ENCODE results near the gene ZNF629.

- TF ChIP-seq MXI1 (IDR thresholded peaks at IDR 0.05; ENCODE audit: low read depth, low read length) (no peak), RFX5 (IDR thresholded peaks at IDR 0.05; ENCODE audit: low read length) (no peak), EP300 (IDR thresholded peaks at IDR 0.05; ENCODE audit: borderline replicate concordance in 1 of 2, low read depth in 1 of 2, low read length in 1 of 2) (no peak), YY1 (IDR thresholded peaks at IDR 0.05; ENCODE audit: low read depth) (no peak), FOXM1 (IDR thresholded peaks at IDR 0.05; ENCODE audit: low read depth) (no peak), ELF1 (IDR thresholded peaks at IDR 0.05) (no peak), GABPA (IDR thresholded peaks at IDR 0.05; ENCODE audit: low read depth) (no peak), RXRA (IDR thresholded peaks at IDR 0.05; ENCODE audit: borderline replicate concordance, low read depth) (no peak), TAF1 (IDR thresholded peaks at IDR 0.05; ENCODE audit: borderline replicate concordance, low read depth, low read length) (no peak), FOXJ3 (CRISPR knock-in tag; IDR thresholded peaks at IDR 0.05) (no peak), JUND (IDR thresholded peaks at IDR 0.05) (no peak), POLR2AphosphoS5 (IDR thresholded peaks at IDR 0.05; ENCODE audit: low read depth, low read length) (no peak), SIN3A (IDR thresholded peaks at IDR 0.05; ENCODE audit: borderline replicate concordance, low read depth, low read length) (no peak)
- TF ChIP-seq, protein P1, sequence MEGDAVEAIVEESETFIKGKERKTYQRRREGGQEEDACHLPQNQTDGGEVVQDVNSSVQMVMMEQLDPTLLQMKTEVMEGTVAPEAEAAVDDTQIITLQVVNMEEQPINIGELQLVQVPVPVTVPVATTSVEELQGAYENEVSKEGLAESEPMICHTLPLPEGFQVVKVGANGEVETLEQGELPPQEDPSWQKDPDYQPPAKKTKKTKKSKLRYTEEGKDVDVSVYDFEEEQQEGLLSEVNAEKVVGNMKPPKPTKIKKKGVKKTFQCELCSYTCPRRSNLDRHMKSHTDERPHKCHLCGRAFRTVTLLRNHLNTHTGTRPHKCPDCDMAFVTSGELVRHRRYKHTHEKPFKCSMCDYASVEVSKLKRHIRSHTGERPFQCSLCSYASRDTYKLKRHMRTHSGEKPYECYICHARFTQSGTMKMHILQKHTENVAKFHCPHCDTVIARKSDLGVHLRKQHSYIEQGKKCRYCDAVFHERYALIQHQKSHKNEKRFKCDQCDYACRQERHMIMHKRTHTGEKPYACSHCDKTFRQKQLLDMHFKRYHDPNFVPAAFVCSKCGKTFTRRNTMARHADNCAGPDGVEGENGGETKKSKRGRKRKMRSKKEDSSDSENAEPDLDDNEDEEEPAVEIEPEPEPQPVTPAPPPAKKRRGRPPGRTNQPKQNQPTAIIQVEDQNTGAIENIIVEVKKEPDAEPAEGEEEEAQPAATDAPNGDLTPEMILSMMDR (IDR thresholded peaks at IDR 0.05), result no peak
Observed at GRCh38 chr16:30760577-30761426, 26.2 kb downstream of the ZNF629 start.

All from SK-N-SH (cell line).